Neural progenitor cell (in vitro differentiated cells): Measurements from ENCODE around the gene ZNRF1. TPM values are rescaled to one million over a fixed set of nuclear protein-coding genes. Genes with fewer than 3 reads are reported as not detected.

Experiments used
- DNase-seq: peaks from one replicate; pipeline ENCODE4 v3.0.0-alpha.2; 2016; ENCODE audit warnings: low spot score
- H2AFZ ChIP-seq: fragments of 200-600 bp; sonication (generic); replicated peaks from 2 replicates; pipeline ENCODE4 v1.6.1; 2016; ENCODE audit warnings: antibody characterized with exemption
- H3F3A ChIP-seq: fragments of 200-600 bp; sonication (generic); 2 replicates; pipeline ENCODE4 v1.6.1; 2016; ENCODE audit warnings: antibody characterized with exemption, low read depth
- H3K27ac ChIP-seq: fragments of 200-600 bp; sonication (generic); 2 replicates; pipeline ENCODE4 v1.5.1; 2016; ENCODE audit warnings: mild to moderate bottlenecking
- H3K27me3 ChIP-seq: fragments of 200-600 bp; sonication (generic); 2 replicates; pipeline ENCODE4 v1.6.1; 2016; ENCODE audit warnings: mild to moderate bottlenecking, moderate library complexity
- H3K36me3 ChIP-seq: fragments of 200-600 bp; sonication (generic); 2 replicates; pipeline ENCODE4 v1.5.1; 2016
- H3K4me1 ChIP-seq: fragments of 200-600 bp; sonication (generic); 2 replicates; pipeline ENCODE4 v1.6.1; 2016; ENCODE audit warnings: mixed run types
- H3K4me2 ChIP-seq: fragments of 200-600 bp; sonication (generic); 2 replicates; pipeline ENCODE4 v1.6.1; 2016
- H3K4me3 ChIP-seq: fragments of 200-600 bp; sonication (generic); 2 replicates; pipeline ENCODE4 v1.5.1; 2016
- H3K79me2 ChIP-seq: fragments of 200-600 bp; sonication (generic); 2 replicates; pipeline ENCODE4 v1.6.1; 2016; ENCODE audit warnings: low read depth
- H3K9ac ChIP-seq: fragments of 200-600 bp; sonication (generic); 2 replicates; pipeline ENCODE4 v1.6.1; 2016
- H3K9me3 ChIP-seq: fragments of 200-600 bp; sonication (generic); 2 replicates; pipeline ENCODE4 v1.5.1; 2016; ENCODE audit warnings: low read depth
- H4K20me1 ChIP-seq: fragments of 200-600 bp; sonication (generic); 2 replicates; pipeline ENCODE4 v1.6.1; 2016; ENCODE audit warnings: low read depth
- H3K27ac Mint-ChIP-seq: 3 replicates; pipeline ENCODE4 v1.8.0; 2021; ENCODE audit warnings: mixed read lengths
- H3K27me3 Mint-ChIP-seq: 2 replicates; pipeline ENCODE4 v1.8.0; 2022; ENCODE audit warnings: low read depth, mild to moderate bottlenecking, inconsistent platforms, moderate library complexity, mixed read lengths; ENCODE audit not compliant: insufficient read depth
- H3K36me3 Mint-ChIP-seq: 3 replicates; pipeline ENCODE4 v1.8.0; 2021; ENCODE audit warnings: mixed read lengths
- H3K4me1 Mint-ChIP-seq: 3 replicates; pipeline ENCODE4 v1.8.0; 2021; ENCODE audit warnings: mixed read lengths
- H3K4me3 Mint-ChIP-seq: 3 replicates; pipeline ENCODE4 v1.8.0; 2021; ENCODE audit warnings: mild to moderate bottlenecking, moderate library complexity, mixed read lengths
- H3K9me3 Mint-ChIP-seq: 3 replicates; pipeline ENCODE4 v1.8.0; 2020; ENCODE audit warnings: mixed read lengths
- CTCF ChIP-seq: fragments of 200-600 bp; sonication (generic); IDR thresholded peaks from 2 replicates; pipeline ENCODE4 v1.5.1; 2017; ENCODE audit warnings: antibody characterized with exemption, mild to moderate bottlenecking
- EZH2 ChIP-seq: fragments of 200-600 bp; sonication (generic); IDR thresholded peaks from 2 replicates; pipeline ENCODE4 v1.6.1; 2017; ENCODE audit warnings: antibody characterized with exemption, mild to moderate bottlenecking, moderate library complexity
- EZH2phosphoT487 ChIP-seq: fragments of 200-600 bp; sonication (generic); IDR thresholded peaks from 2 replicates; pipeline ENCODE4 v1.6.1; 2017; ENCODE audit warnings: antibody characterized with exemption
- total RNA-seq: library from RNA; depleted of rRNA; stranded (reverse); fragments of >200 nt; gene quantifications from 2 replicates; pipeline ENCODE4 v1.2.3, GENCODE V29; 2015; ENCODE audit warnings: low replicate concordance

Gene ZNRF1
- total RNA-seq, 1 donor from 2014 or later: 9.3 TPM

- DNase-seq: no peak
- peaks cover 30% of the 10 kb centered on the region for H4K20me1 ChIP-seq
- H3K79me2 ChIP-seq: peaks cover 98% of the 10 kb centered on the region
- Mint-ChIP-seq H3K27me3 (peaks cover 3% of the 10 kb centered on the region), H3K36me3 (peaks cover 18% of the 10 kb centered on the region), H3K4me3 (no peak overlapping the region), H3K27ac (peak overlapping the region; percentile 3), H3K4me1 (peaks cover 15% of the 10 kb centered on the region), H3K9me3 (peaks cover 16% of the 10 kb centered on the region)
- H3K27me3 ChIP-seq: no peaks in the 10 kb centered on the region
- H3K4me3 ChIP-seq: no peak overlapping the region
- no peak for TF ChIP-seq EZH2
- H3K9me3 ChIP-seq: no peaks in the 10 kb centered on the region
- no peaks in the 10 kb centered on the region for H3K36me3 ChIP-seq
- peaks cover 8% of the 10 kb centered on the region for H3K4me1 ChIP-seq
- peaks cover 2% of the 10 kb centered on the region for H3F3A ChIP-seq
- H3K4me2 ChIP-seq: no peak overlapping the region
- no peak overlapping the region for H3K9ac ChIP-seq
- H2AFZ ChIP-seq: no peak overlapping the region
- H3K27ac ChIP-seq: no peak overlapping the region
Observed at GRCh38 chr16:75074304-75074793, 75.5 kb downstream of the ZNRF1 start.

- TF ChIP-seq CTCF: no peak
- TF ChIP-seq EZH2phosphoT487: no peak
- TF ChIP-seq EZH2: no peak
- DNase-seq: no peak
- peaks cover 16% of the 10 kb centered on the region for H3K4me1 Mint-ChIP-seq
- H4K20me1 ChIP-seq: peaks cover 24% of the 10 kb centered on the region
- H3K4me1 ChIP-seq: peaks cover 8% of the 10 kb centered on the region
- H3K9me3 Mint-ChIP-seq: peaks cover 16% of the 10 kb centered on the region
- no peak overlapping the region for H3K4me2 ChIP-seq
- no peaks in the 10 kb centered on the region for H3K27me3 ChIP-seq
- H3F3A ChIP-seq: peaks cover 2% of the 10 kb centered on the region
- no peak overlapping the region for H2AFZ ChIP-seq
- no peak overlapping the region for H3K27ac Mint-ChIP-seq
- peaks cover 18% of the 10 kb centered on the region for H3K36me3 Mint-ChIP-seq
- no peak overlapping the region for H3K27ac ChIP-seq
- no peak overlapping the region for H3K4me3 Mint-ChIP-seq
- H3K4me3 ChIP-seq: no peak overlapping the region
- peaks cover 98% of the 10 kb centered on the region for H3K79me2 ChIP-seq
- H3K9me3 ChIP-seq: no peaks in the 10 kb centered on the region
- peaks cover 3% of the 10 kb centered on the region for H3K27me3 Mint-ChIP-seq
- H3K36me3 ChIP-seq: no peaks in the 10 kb centered on the region
- no peak overlapping the region for H3K9ac ChIP-seq
Observed at GRCh38 chr16:75074920-75075687, 76.3 kb downstream of the ZNRF1 start.

- H3K9me3 ChIP-seq: no peaks in the 10 kb centered on the region
- no peak overlapping the region for H3K4me3 Mint-ChIP-seq
- peaks cover 3% of the 10 kb centered on the region for H3K27me3 Mint-ChIP-seq
- peaks cover 99% of the 10 kb centered on the region for H3K79me2 ChIP-seq
- H3K36me3 Mint-ChIP-seq: peaks cover 15% of the 10 kb centered on the region
- H4K20me1 ChIP-seq: peaks cover 20% of the 10 kb centered on the region
- H3K9me3 Mint-ChIP-seq: peaks cover 16% of the 10 kb centered on the region
- peaks cover 2% of the 10 kb centered on the region for H3F3A ChIP-seq
- no peaks in the 10 kb centered on the region for H3K36me3 ChIP-seq
- no peak overlapping the region for H3K27ac ChIP-seq
- H3K4me2 ChIP-seq: no peak overlapping the region
- no peak overlapping the region for H3K4me3 ChIP-seq
- no peak for DNase-seq
- H3K4me1 Mint-ChIP-seq: peaks cover 21% of the 10 kb centered on the region
- no peak overlapping the region for H3K27ac Mint-ChIP-seq
- no peak overlapping the region for H3K9ac ChIP-seq
- H3K4me1 ChIP-seq: peaks cover 8% of the 10 kb centered on the region
- no peak for TF ChIP-seq CTCF
- TF ChIP-seq EZH2: no peak
- no peak for TF ChIP-seq EZH2phosphoT487
- no peaks in the 10 kb centered on the region for H3K27me3 ChIP-seq
- no peak overlapping the region for H2AFZ ChIP-seq
Observed at GRCh38 chr16:75075688-75076268, 77.0 kb downstream of the ZNRF1 start.

GRCh38 chr16:75078886-75079285, 80.1 kb downstream of the ZNRF1 start:
- H4K20me1 ChIP-seq: peaks cover 26% of the 10 kb centered on the region
- H3K4me1 Mint-ChIP-seq: peaks cover 14% of the 10 kb centered on the region
- H3K4me2 ChIP-seq: no peak overlapping the region
- no peak overlapping the region for H3K4me3 ChIP-seq
- peaks cover 16% of the 10 kb centered on the region for H3K9me3 Mint-ChIP-seq
- H3K9ac ChIP-seq: no peak overlapping the region
- H2AFZ ChIP-seq: no peak overlapping the region
- DNase-seq: no peak
- peaks cover 97% of the 10 kb centered on the region for H3K79me2 ChIP-seq
- H3K27me3 ChIP-seq: no peaks in the 10 kb centered on the region
- H3K27ac ChIP-seq: no peak overlapping the region
- H3K36me3 Mint-ChIP-seq: peaks cover 18% of the 10 kb centered on the region
- peaks cover 3% of the 10 kb centered on the region for H3K27me3 Mint-ChIP-seq
- H3K9me3 ChIP-seq: no peaks in the 10 kb centered on the region
- H3F3A ChIP-seq: no peaks in the 10 kb centered on the region
- no peak overlapping the region for H3K27ac Mint-ChIP-seq
- no peak overlapping the region for H3K4me3 Mint-ChIP-seq
- TF ChIP-seq CTCF (no peak), EZH2 (no peak), EZH2phosphoT487 (no peak)
- peaks cover 3% of the 10 kb centered on the region for H3K4me1 ChIP-seq
- H3K36me3 ChIP-seq: no peaks in the 10 kb centered on the region
